Measurements from ENCODE around the gene DCST2.

The DCST2 gene

GRCh38 chr1:155069551-155070157 is 36.1 kb upstream of the DCST2 start:
- DNase-seq = peak; percentile 55

- no peak for DNase-seq
Measured at GRCh38 chr1:155068599-155068998, 35.0 kb upstream of the DCST2 start.

DNA sequence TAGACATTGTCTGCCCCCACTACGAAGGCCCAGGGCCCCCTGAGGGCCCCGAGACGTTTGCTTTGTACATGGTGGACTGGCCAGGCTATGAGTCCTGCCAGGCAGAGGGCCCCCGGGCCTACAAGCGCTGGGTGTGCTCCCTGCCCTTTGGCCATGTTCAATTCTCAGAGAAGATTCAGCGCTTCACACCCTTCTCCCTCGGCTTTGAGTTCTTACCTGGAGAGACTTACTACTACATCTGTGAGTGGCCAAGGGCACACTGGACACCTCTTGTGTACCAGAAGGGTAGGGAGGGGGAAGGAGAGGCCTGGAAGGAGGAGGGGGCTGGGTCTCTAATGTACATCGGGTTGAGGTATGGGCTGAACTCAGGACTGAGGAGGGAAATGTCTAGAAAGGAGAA is 33.2 kb upstream of the DCST2 start:
- DNase-seq = no peak

- no peak for DNase-seq
Measured at GRCh38 chr1:155064832-155065429, 31.4 kb upstream of the DCST2 start.

GRCh38 chr1:155064111-155064831 is 30.7 kb upstream of the DCST2 start:
- peak; percentile 59 for DNase-seq

DNA sequence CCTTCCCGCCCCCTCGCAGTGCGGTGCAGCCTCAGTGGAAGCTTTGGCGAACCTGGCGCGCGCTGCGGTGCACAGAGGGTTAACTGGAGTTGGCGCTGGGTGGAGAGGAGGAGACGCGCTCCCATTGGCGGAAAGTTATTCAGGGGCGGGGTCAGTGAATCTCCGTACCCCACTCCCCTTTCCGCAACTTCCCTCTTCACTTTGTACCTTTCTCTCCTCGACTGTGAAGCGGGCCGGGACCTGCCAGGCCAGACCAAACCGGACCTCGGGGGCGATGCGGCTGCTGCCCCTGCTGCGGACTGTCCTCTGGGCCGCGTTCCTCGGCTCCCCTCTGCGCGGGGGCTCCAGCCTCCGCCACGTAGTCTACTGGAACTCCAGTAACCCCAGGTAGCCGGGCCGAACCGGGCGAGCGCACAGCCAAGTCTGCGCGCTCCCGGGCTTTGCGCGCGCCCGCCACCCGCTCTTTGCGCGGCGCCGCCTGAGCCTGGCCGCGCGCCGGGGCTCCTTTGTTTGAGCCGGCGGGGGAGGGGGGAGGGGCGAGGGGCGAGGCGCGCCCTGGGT is 30.0 kb upstream of the DCST2 start, which contains the start of gene EFNA4:
TSS of gene EFNA4 (plus strand) at position 191 of the 561 bp plus-strand sequence. CDS start at position 275, 84 bp downstream.
- peak; percentile 92 for DNase-seq

DNA sequence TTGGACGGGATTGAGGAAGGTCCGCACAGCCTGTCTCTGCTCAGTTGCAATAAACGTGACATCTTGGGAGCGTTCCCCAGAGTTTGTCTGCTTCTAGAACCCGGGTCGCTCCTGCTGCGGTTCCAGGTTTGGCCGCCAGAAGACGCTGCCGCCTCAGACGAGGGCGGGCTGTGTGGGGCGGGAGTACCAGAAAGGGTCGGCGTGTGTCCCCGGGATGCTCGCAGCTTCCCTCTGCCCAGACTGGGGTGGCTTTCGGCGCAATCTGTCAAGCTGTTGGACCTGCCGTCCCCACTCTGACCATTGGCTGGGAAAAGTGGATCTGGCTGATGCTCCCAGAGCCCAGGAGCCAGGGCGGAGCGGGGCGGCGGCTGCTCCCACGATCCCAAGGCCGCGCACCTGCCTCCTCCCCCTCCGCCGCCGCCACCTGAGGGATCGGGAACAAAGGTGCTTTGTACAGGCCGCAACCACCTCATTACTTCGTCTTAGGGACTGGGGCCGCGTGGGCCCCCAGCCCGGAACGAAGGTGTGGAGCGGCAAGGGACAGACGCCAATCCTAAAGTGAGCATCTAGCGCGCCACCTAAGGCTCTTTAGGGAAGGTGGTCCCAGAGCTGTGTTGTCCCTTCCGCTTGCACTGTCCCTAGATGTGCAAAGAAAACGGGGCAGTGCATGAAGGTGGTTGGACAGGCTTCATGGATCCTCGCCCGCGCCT is 29.3 kb upstream of the DCST2 start:
- DNase-seq = peak; percentile 80

- DNase-seq = peak; percentile 36
Measured at GRCh38 chr1:155062151-155062686, 28.6 kb upstream of the DCST2 start.

- peak; percentile 92 for DNase-seq
Measured at GRCh38 chr1:155061381-155062150, 28.0 kb upstream of the DCST2 start.

DNA sequence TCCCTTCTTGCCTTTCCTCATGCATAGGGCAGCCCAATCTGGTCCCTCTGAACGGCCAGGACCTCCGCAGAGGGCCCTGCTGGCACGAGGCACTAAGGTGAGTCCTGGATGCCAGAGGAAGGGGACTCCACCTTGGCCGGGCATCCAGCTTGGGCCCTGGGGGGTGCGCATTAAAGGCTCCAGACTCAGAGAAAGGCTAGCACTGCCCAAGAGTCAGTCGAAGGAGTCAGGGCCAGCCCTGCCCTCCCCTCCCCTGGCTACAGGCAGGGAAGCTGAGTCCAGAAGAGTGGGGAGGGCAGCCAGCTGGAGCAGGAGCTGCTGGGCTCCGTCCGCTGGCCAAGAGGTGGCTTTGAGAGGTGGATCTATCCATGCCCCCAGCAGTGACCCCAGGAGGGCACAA is 27.2 kb upstream of the DCST2 start:
- DNase-seq = no peak

DNA sequence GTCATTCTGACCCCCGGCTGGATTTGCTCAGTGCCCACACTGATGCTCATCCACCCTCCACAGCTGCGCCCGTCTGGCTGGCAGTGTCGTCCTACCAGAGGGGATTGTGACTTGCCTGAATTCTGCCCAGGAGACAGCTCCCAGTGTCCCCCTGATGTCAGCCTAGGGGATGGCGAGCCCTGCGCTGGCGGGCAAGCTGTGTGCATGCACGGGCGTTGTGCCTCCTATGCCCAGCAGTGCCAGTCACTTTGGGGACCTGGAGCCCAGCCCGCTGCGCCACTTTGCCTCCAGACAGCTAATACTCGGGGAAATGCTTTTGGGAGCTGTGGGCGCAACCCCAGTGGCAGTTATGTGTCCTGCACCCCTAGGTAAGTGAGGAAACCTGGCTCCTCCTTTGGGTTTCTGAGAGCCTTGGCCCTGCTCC is 24.2 kb upstream of the DCST2 start:
- no peak for DNase-seq

- DNase-seq = no peak
Measured at GRCh38 chr1:155057104-155057503, 23.5 kb upstream of the DCST2 start.

DNA sequence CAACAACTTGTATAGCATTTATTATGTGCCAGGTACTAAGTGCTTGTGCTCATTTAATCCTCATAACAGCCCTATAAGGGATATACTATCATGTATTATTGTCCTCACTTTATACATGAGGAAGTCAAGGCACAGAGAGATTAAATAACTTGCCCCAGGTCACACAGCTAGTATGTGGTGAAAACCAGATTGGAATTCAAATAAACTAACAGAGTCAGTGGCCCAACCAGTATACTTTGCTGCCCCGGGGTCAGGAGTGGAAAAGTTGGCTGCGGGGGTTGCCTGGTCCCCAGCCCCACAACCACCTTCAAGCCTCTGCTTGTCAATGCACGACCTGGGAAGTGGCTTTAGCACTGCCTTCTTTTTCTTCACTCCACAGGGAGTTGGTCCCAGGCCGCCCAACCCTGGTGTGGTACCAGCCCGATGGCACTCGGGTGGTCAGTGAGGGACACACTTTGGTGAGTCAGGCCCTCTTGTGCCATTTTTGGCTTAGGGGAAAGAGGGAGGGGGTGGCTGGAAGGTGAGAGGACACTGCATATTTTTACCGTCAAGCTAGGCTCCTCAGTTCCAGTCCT is 20.0 kb upstream of the DCST2 start:
- DNase-seq = no peak

GRCh38 chr1:155052439-155053395 is 19.1 kb upstream of the DCST2 start:
- DNase-seq = no peak

GRCh38 chr1:155051777-155052398 is 18.3 kb upstream of the DCST2 start:
- DNase-seq = peak; percentile 68

DNA sequence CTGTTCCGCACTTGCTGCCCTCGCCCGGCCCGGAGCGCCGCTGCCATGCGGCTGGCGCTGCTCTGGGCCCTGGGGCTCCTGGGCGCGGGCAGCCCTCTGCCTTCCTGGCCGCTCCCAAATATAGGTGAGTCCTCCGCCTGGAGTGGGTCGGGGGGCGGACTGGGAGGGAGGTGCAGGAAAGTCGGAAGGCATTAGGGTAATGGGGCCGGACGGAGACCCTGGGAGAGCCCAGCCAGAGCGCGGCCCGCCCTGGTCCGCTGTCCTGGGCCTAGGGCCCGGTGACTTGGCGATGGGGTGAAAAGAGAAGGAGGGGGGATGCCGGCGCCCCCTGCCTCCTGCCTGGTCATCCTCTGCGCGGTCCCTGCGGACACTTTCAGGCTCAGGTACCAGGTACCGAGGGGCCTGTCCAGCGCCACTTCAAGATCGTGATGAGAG is 17.8 kb upstream of the DCST2 start:
- no peak for DNase-seq

GRCh38 chr1:155050560-155051341 is 17.2 kb upstream of the DCST2 start, which contains the start of gene ADAM15:
TSS of gene ADAM15 (plus strand) at chr1:155051316. CDS start at chr1:155051387, 71 bp downstream.
- peak; percentile 90 for DNase-seq

GRCh38 chr1:155049651-155050559 is 16.3 kb upstream of the DCST2 start:
- no peak for DNase-seq

Data from femur (tissue), 1 donor.